H1 (cell line): ENCODE data around the gene DCDC1. TPM values are rescaled to one million over a fixed set of nuclear protein-coding genes. Genes with fewer than 3 reads are reported as not detected.

Experiments used
- CTCF ChIA-PET: fragments of 300-600 bp; sonication (Branson Sonifier 250); formaldehyde crosslinking; loops from one replicate; lab custom pipeline; 2021; ENCODE audit not compliant: partially characterized antibody; lab: Charles Lee
- POLR2A ChIA-PET: fragments of 300-600 bp; sonication (Branson Sonifier 250); formaldehyde crosslinking; loops from one replicate; lab custom pipeline; 2021; ENCODE audit warnings: inconsistent platforms; ENCODE audit not compliant: partially characterized antibody; lab: Charles Lee
- DNase-seq, 2 experiments: peaks; one replicate each; pipeline versions ENCODE4 v3.0.0 to v3.0.0-alpha.2; 2010 to 2022; ENCODE audit warnings: low spot score in 2 of 2, low read depth in 1 of 2, mixed read lengths in 1 of 2
- FAIRE-seq: peaks from 2 replicates; lab custom pipeline; 2011; peaks lifted over from hg19 to GRCh38; lab: Jason Lieb, UNC
- H2AFZ ChIP-seq: 2 replicates; pipeline ENCODE4 v1.8.1; 2012; ENCODE audit warnings: low read length, inconsistent platforms
- H2AK5ac ChIP-seq: 2 replicates; pipeline ENCODE4 v1.6.1; 2013; ENCODE audit warnings: low read depth, low read length
- H2BK120ac ChIP-seq: replicated peaks from 2 replicates; pipeline ENCODE3; 2013; ENCODE audit warnings: low read depth, low read length, inconsistent platforms
- H2BK12ac ChIP-seq: 2 replicates; pipeline ENCODE4 v1.6.1; 2013; ENCODE audit warnings: low read depth, low read length
- H2BK15ac ChIP-seq: 2 replicates; pipeline ENCODE4 v1.6.1; 2013; ENCODE audit warnings: low read length
- H2BK20ac ChIP-seq: 2 replicates; pipeline ENCODE4 v1.6.1; 2013; ENCODE audit warnings: low read length
- H2BK5ac ChIP-seq: 2 replicates; pipeline ENCODE4 v1.6.1; 2013; ENCODE audit warnings: low read depth, low read length
- H3K14ac ChIP-seq: 2 replicates; pipeline ENCODE4 v1.6.1; 2013; ENCODE audit warnings: inconsistent platforms; ENCODE audit not compliant: insufficient read length
- H3K18ac ChIP-seq: 2 replicates; pipeline ENCODE4 v1.6.1; 2013; ENCODE audit warnings: low read length; ENCODE audit errors: extremely low read depth
- H3K23ac ChIP-seq: 2 replicates; pipeline ENCODE4 v1.6.1; 2013; ENCODE audit warnings: inconsistent platforms; ENCODE audit not compliant: insufficient read length
- H3K23me2 ChIP-seq: 2 replicates; pipeline ENCODE4 v1.6.1; 2013; ENCODE audit warnings: low read depth, low read length
- H3K27ac ChIP-seq: 2 replicates; pipeline ENCODE4 v1.6.1; 2011; ENCODE audit warnings: low read depth, low read length, inconsistent platforms
- H3K27me3 ChIP-seq, 4 experiments: replicated peaks in 1 of 4; 1 replicate in 1 of 4; 2 replicates in 3 of 4; pipeline versions ENCODE4 v1.6.1 to v1.8.1; 2011 to 2013; ENCODE audit warnings: low read length in 3 of 4, mild to moderate bottlenecking in 3 of 4, inconsistent platforms in 2 of 4, mixed read lengths in 2 of 4, moderate library complexity in 1 of 4; ENCODE audit not compliant: control insufficient read depth in 3 of 4, insufficient read depth in 3 of 4; ENCODE audit errors: extremely low read depth in 1 of 4
- H3K36me3 ChIP-seq, 4 experiments: 2 replicates each; pipeline versions ENCODE4 v1.6.1 to v1.8.1; 2011 to 2013; ENCODE audit warnings: mild to moderate bottlenecking in 4 of 4, low read length in 3 of 4, moderate library complexity in 2 of 4, control low read depth in 1 of 4, inconsistent platforms in 1 of 4; ENCODE audit not compliant: insufficient read depth in 4 of 4, control insufficient read depth in 2 of 4
- H3K4ac ChIP-seq: replicated peaks from 2 replicates; pipeline ENCODE3; 2013; ENCODE audit warnings: low read length, low read depth, mixed read lengths, inconsistent platforms; ENCODE audit not compliant: insufficient read length
- H3K4me1 ChIP-seq, 4 experiments: replicated peaks in 1 of 4; 1 replicate in 1 of 4; 2 replicates in 3 of 4; pipeline versions ENCODE4 v1.6.1 to v1.8.1; 2011 to 2013; ENCODE audit warnings: low read length in 3 of 4, inconsistent platforms in 2 of 4, mixed read lengths in 1 of 4; ENCODE audit not compliant: insufficient read depth in 4 of 4, control insufficient read depth in 3 of 4
- H3K4me2 ChIP-seq, 2 experiments: 2 replicates each; pipeline versions ENCODE4 v1.6.1 to v1.8.1; 2011 to 2013; ENCODE audit warnings: low read depth in 2 of 2, low read length in 2 of 2, control low read depth in 1 of 2, inconsistent platforms in 1 of 2, mild to moderate bottlenecking in 1 of 2; ENCODE audit not compliant: insufficient read depth in 1 of 2
- H3K4me3 ChIP-seq, 4 experiments: fragments of 200-600, 300-600 bp in 1 of 4; sonication (generic), shearing (Covaris generic), sonication (Bioruptor Twin) in 1 of 4; 2 replicates each; pipeline versions ENCODE4 v1.5.1 to v1.8.1; 2011 to 2016; ENCODE audit warnings: low read length in 4 of 4, low read depth in 3 of 4, control low read depth in 2 of 4, inconsistent platforms in 2 of 4, mild to moderate bottlenecking in 2 of 4, mixed read lengths in 1 of 4, moderate library complexity in 1 of 4; ENCODE audit not compliant: insufficient read depth in 2 of 4; ENCODE audit errors: extremely low read depth in 1 of 4
- H3K56ac ChIP-seq: replicated peaks from 2 replicates; pipeline ENCODE3; 2013; ENCODE audit warnings: low read depth, mild to moderate bottlenecking, mixed read lengths, low read length, inconsistent platforms; ENCODE audit not compliant: insufficient read length
- H3K79me1 ChIP-seq: 2 replicates; pipeline ENCODE4 v1.6.1; 2013; ENCODE audit warnings: low read depth, low read length, control low read depth
- H3K79me2 ChIP-seq, 2 experiments: 2 replicates each; pipeline versions ENCODE4 v1.6.1 to v1.8.1; 2012 to 2013; ENCODE audit warnings: low read length in 2 of 2, mild to moderate bottlenecking in 2 of 2, inconsistent platforms in 1 of 2; ENCODE audit not compliant: insufficient read depth in 2 of 2, control insufficient read depth in 1 of 2
- H3K9ac ChIP-seq, 4 experiments: replicated peaks in 1 of 4; 1 replicate in 1 of 4; 2 replicates in 3 of 4; pipeline versions ENCODE4 v1.6.1 to v1.8.1; 2011 to 2013; ENCODE audit warnings: low read depth in 3 of 4, low read length in 3 of 4, control low read depth in 2 of 4, mild to moderate bottlenecking in 2 of 4, moderate library complexity in 2 of 4, inconsistent platforms in 1 of 4; ENCODE audit errors: extremely low read depth in 1 of 4
- H3K9me3 ChIP-seq, 2 experiments: 2 replicates each; pipeline versions ENCODE4 v1.6.1 to v1.8.1; 2012 to 2013; ENCODE audit warnings: mild to moderate bottlenecking in 2 of 2, moderate library complexity in 2 of 2, control low read depth in 1 of 2, inconsistent platforms in 1 of 2, low read depth in 1 of 2, low read length in 1 of 2, mixed read lengths in 1 of 2; ENCODE audit not compliant: insufficient read depth in 2 of 2
- H4K20me1 ChIP-seq, 2 experiments: replicated peaks in 1 of 2; 2 replicates each; pipeline versions ENCODE3 to v1.8.1; 2011 to 2013; ENCODE audit warnings: inconsistent platforms in 2 of 2, low read length in 2 of 2, mild to moderate bottlenecking in 1 of 2; ENCODE audit not compliant: insufficient read depth in 2 of 2, control insufficient read depth in 1 of 2
- H4K5ac ChIP-seq: 2 replicates; pipeline ENCODE4 v1.6.1; 2013; ENCODE audit warnings: low read length, low read depth, mixed read lengths, inconsistent platforms; ENCODE audit not compliant: insufficient read length
- H4K8ac ChIP-seq: 2 replicates; pipeline ENCODE4 v1.8.0; 2013; ENCODE audit warnings: mild to moderate bottlenecking, moderate library complexity, low read length, inconsistent platforms; ENCODE audit not compliant: insufficient read depth; ENCODE audit errors: extremely low read depth
- H4K91ac ChIP-seq: replicated peaks from 2 replicates; pipeline ENCODE3; 2013; ENCODE audit warnings: low read length, mixed read lengths, inconsistent platforms; ENCODE audit not compliant: insufficient read length
- CHD1 ChIP-seq: IDR thresholded peaks from 2 replicates; pipeline ENCODE4 v1.6.1; 2012; ENCODE audit warnings: low read depth, low read length, improper control_type of control experiment
- CREB1 ChIP-seq: IDR thresholded peaks from 2 replicates; pipeline ENCODE4 v1.6.1; 2012; ENCODE audit warnings: inconsistent platforms
- WGBS, 2 experiments: shearing (Covaris generic) in 1 of 2; methylation state at CpG; one replicate each; pipeline versions ENCODE4 v1.1.6 to v1.1.7; 2013 to 2015; ENCODE audit warnings: low lambda C conversion rate in 2 of 2, mixed read lengths in 2 of 2, inconsistent platforms in 1 of 2, low coverage in 1 of 2, missing lambda C conversion rate in 1 of 2; ENCODE audit not compliant: insufficient replicate concordance in 2 of 2, insufficient coverage in 1 of 2, insufficient read length in 1 of 2; ENCODE audit errors: extremely low coverage in 1 of 2, missing lambda C conversion rate in 1 of 2; 5-methylcytosine and 5-hydroxymethylcytosine counted together
- polyA plus RNA-seq, 7 experiments: library from polyadenylated mRNA; depleted of rRNA in 3 of 7; stranded (reverse) in 5 of 7; unstranded in 2 of 7; fragments of >200 nt in 5 of 7; fragments of 200-250 nt in 2 of 7; gene quantifications; 1 replicate in 5 of 7; 2 replicates in 1 of 7; 4 replicates in 1 of 7; pipeline versions ENCODE4 v1.2.1 to v1.2.3, GENCODE V29; 2011 to 2013; ENCODE audit warnings: missing spikeins in 2 of 7, mixed read lengths in 2 of 7
- total RNA-seq: library from RNA; stranded (reverse); fragmentation: NEBNext Ultra II Directional; extraction: Animal tissue kit (Norgen Biotek cat#: 25700); gene quantifications from 2 replicates; pipeline ENCODE4 v1.2.1, GENCODE V29; 2021
- TF ChIP-seq, protein P1 (sequence below): IDR thresholded peaks from 2 replicates; pipeline ENCODE4 v1.6.1; 2011; ENCODE audit warnings: low read depth, mild to moderate bottlenecking, low read length; ENCODE audit not compliant: insufficient read depth

Gene DCDC1
- total and polyA plus RNA-seq, 2 of the 8 experiments (the other 6 are each of a cell fraction or from before 2014, with no cell fraction given): 0.15 to 0.56 TPM

GRCh38 chr11:31107649-31108048 is 261.9 kb downstream of the DCDC1 start:
- Histone ChIP-seq H3K4me1 (peaks cover 0 to 5% (median 1%) of the 10 kb centered on the region in 4 experiments; a peak in 2 of 7 replicates), H2BK120ac (no peak overlapping the region), H3K4me3 (no peak overlapping the region), H3K36me3 (no peaks in the 10 kb centered on the region), H3K27ac (no peak overlapping the region), H3K23me2 (no peaks in the 10 kb centered on the region), H3K4ac (no peak overlapping the region), H4K8ac (no peak overlapping the region), H3K9me3 (no peaks in the 10 kb centered on the region), H3K79me1 (no peaks in the 10 kb centered on the region), H2BK12ac (no peak overlapping the region), H3K23ac (no peak overlapping the region), H4K20me1 (no peaks in the 10 kb centered on the region), H2BK5ac (no peak overlapping the region), H3K27me3 (no peaks in the 10 kb centered on the region), H2AK5ac (no peak overlapping the region), H2BK15ac (no peak overlapping the region), H2AFZ (no peak overlapping the region), H3K79me2 (no peaks in the 10 kb centered on the region), H4K91ac (no peak overlapping the region), H3K4me2 (no peak overlapping the region), H3K18ac (no peak overlapping the region), H3K56ac (no peak overlapping the region), H4K5ac (no peak overlapping the region), H2BK20ac (no peak overlapping the region), H3K9ac (no peak overlapping the region), H3K14ac (no peak overlapping the region)
- 82% methylated on average over 2 of the region's 2 CpGs; no CpG with 5 or more reads in 1 of the 2 experiments for whole genome bisulfite sequencing, 2 experiments
- DNase-seq (no peak), FAIRE-seq (no peak)
- CTCF ChIA-PET: interaction anchor here (0.7 to 5.0 kb wide), 48 partner anchors 9 to 1196 kb away, joined by 3 to 80 read pairs (median 5); partner anchors contain the start of genes DCDC1 and DNAJC24
- POLR2A ChIA-PET: no interaction called here
- no peak for TF ChIP-seq CREB1
- TF ChIP-seq, protein P1, sequence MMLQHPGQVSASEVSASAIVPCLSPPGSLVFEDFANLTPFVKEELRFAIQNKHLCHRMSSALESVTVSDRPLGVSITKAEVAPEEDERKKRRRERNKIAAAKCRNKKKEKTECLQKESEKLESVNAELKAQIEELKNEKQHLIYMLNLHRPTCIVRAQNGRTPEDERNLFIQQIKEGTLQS: no peak
- no peak for TF ChIP-seq CHD1
